Activated T-helper 1 cell treated with anti-CD3 and anti-CD28 coated beads, Interleukin-2, amount 50 U/mL, for 16 hours (primary cell): ENCODE measurements around the gene PSD.
"Not testable (repeated sequence)": the region's sequence is repeated elsewhere in the genome, so short reads cannot be mapped to it uniquely, and the experiment has no call there.

ENCODE experiments used
- DNase-seq, 2 donors: peaks; one replicate each; pipeline ENCODE4 v3.0.0-alpha.2; 2020; ENCODE audit warnings: low read depth in 1 of 2, low spot score in 1 of 2

PSD gene

GRCh38 chr10:102418622-102419268 is at the start of gene PSD:
Gene PSD (minus strand): TSS chr10:102418785. CDS start chr10:102417038, 1,747 bp downstream.
- DNase-seq = no peak

DNA sequence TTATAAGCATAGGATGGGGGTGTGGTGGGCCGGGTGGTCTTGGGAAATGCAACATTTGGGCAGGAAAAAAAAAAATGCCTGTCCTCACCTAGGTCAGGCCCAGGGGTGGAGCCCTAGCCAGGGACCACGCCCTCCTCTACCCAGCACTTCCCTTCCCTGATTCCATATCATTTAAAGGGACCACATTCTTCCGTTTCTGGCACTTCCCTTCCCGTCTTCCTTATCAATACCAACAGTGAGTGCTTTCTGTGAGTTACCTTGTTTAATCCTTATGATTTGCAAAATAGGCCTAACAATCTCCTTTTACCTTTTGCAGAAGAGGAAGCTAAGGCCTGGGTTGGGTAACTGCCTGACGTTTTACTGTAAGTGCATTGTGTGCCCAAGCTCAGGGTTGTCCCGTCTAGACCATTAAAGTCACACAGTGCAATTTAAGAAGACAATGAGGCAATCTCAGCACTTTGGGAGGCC is 49.4 kb upstream of the PSD start:
- DNase-seq = no peak

- DNase-seq = no peak
Observed at GRCh38 chr10:102467318-102467717, 48.7 kb upstream of the PSD start.

- no peak for DNase-seq
Observed at GRCh38 chr10:102465466-102465865, 46.9 kb upstream of the PSD start.

GRCh38 chr10:102463983-102464382 is 45.4 kb upstream of the PSD start:
- no peak for DNase-seq

- DNase-seq = no peak
Observed at GRCh38 chr10:102462512-102463054, 44.0 kb upstream of the PSD start.

- DNase-seq = peak; percentile 84 to 91
Observed at GRCh38 chr10:102461187-102462054, 42.8 kb upstream of the PSD start.

DNA sequence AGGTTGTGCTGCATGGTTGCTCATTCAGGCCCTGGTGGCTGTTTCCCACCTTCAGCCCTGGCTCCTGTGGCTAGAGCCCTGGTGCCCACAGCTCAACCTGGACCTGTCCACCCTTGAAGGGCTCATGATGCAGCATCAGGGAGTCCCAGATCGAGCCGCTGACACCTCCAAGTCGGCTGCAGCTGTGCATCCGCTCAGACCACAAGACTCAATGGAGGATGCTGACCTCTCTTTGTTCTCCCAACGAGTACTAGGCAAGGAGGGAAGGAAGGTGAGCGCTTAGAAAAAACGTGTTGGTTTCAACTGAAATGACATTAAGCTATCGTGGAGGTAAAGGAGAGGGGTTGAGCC is 42.2 kb upstream of the PSD start:
- DNase-seq = no peak

DNA sequence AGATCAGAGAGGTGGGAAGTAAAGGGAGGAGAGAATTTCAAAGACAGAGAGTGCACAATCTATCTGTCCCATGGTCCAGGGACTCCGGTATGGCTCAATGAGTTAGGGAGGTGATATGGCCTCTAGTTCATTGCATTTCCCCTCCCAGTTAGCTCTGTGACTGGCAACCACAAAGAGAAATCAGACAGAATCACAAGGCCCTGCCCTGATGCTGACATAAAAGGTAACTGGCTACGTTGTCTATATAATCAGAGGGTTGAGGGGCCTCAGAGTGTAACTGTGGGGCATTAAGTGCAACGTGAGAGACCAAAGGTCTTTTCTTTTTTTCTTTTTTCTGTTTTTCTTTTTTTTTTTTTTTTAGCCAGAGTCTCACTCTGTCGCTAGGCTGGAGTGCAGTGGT is 40.1 kb upstream of the PSD start:
- DNase-seq = no peak

DNA sequence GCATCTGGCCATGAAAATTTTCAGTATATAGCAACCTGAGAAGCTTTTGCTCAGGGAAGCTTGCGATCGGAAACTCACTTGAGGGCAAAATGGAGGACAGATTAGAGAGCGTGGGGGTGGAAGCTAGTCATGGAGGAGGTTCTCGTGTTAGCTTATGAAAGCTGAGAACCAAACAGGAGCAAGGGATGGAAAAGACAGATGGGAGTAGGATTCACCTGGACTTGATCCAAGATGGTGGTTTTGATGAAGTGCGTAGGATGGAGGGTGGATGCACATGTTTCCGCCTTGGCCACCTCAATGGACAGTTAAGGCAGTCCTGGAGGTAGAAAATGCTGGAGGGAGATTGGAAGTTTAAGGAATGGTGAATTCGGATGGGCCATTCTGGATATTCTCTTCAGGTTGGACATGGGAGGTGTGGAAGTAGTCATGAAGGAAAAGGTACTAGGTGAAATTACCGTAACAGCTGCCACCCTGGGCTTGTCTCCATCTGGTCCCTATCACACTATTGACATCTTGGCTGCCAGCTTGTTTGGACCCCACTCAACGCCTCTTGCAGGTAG is 39.1 kb upstream of the PSD start:
- no peak for DNase-seq

DNA sequence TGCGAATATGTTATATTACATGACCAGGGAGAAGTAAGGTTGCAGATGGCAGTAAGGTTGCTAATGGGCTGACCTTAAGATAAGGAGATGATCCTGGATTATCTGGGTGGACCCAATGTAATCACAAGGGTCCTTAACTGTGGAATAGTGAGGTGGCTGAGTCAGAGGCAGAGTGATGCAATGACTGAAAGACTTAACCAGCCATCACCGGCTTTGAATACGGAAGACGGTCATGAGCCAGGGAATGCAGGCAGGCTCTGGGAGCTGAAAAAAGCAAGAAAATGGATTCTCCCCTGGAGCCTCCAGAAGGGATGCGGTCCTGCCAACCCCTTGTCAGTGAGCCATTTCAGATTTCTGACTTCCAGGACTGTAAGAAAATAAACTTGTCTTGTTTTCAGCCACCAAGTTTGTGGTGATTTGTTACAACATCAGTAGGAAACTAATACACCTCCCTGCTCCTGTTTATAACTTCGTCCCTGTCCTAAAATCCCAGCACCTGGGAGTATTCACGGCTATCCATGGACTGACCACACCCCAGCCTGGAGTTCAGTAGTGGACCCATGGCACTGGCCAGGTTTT is 37.4 kb upstream of the PSD start:
- DNase-seq = no peak

DNA sequence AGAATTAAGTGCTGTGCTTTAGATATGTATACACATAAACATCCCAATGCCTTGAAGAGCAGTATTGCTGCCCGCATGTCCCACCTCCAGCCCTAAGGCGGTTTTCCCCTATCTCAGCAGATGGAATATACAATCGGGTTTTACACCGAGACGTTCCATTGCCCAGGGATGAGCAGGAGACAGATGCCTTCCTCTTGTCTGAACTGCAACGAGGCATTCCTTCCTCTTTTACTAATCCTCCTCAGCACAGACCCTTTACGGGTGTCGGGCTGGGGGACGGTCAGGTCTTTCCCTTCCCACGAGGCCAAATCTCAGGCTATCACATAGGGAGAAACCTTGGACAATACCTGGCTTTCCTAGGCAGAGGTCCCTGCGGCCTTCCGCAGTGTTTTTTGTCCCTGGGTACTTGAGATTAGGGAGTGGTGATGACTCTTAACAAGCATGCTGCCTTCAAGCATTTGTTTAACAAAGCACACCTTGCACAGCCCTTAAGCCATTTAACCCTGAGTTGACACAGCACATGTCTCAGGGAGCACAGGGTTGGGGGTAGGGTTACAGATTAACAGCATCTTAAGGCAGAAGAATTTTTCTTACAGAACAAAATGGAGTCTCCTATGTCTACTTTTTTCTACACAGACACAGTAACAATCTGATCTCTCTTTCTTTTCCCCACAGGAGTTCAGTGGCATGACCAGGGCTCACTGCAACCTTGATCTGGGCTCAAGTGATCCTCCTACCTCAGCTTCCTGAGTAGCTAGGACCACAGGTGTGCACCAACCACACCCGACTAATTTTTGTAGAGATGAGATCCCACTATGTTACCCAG is 36.3 kb upstream of the PSD start:
- DNase-seq = not testable (repeated sequence)

DNA sequence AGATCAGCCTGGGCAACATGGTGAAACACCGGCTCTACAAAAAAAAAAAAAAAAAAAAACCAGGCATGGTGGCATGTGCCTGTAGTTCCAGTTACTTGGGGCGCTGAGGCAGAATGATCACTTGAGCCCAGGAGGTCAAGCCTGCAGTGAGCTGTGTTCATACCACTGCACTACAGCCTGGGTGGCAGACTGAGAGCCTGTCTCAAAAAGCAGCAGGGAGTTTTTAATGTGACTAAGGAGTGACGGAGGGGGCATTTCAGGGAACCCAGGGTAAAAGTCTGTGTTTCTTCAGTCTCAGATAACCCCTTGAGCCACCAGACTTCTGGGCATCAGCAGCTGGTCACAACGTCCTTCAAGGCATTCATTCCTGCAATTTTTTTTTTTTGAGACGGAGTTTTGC is 34.9 kb upstream of the PSD start:
- DNase-seq = no peak

- DNase-seq = peak in 1 of 2 donors; percentile 38
Observed at GRCh38 chr10:102452672-102453340, 34.2 kb upstream of the PSD start.

- DNase-seq = no peak
Observed at GRCh38 chr10:102451105-102451969, 32.8 kb upstream of the PSD start, which contains the start of gene C10orf95. Gene C10orf95 (minus strand): TSS chr10:102451543. CDS start chr10:102451093, 450 bp downstream.

DNA sequence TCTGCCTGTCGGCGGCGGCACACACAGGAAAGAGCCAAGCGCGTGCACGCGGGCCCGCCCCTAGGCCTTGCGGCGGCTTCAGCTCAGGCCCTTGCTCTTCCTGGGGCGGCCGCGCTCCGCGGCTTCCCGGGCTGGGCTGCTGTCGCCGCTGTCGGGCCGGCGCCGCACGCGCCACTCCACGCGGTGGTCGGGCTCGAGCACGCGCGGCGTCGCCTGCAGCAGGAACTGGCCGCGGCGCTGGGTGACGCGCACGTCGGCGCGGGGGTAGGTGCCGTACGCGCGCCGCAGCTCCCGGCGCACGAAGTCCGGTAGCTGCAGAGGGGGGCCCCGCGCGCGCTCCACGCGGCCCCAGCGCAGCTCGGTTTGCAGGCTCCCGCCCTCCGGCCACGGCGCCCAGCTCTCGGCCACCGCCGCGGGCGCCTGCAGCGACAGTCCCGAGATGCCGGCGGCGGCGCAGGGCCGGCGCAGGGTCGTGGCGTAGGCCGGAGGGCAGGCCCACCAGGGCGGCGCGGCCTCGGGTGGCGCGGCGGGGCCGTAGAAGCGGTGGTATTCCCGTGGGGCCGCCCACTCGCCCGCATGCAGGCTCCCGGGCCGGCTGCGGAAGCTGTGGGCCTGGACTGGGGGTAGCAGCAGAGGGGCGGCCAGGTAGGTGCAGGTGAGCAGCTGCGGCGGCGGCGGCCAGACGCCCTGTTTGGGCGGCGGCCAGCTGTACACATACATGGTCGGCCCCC is 32.0 kb upstream of the PSD start:
- peak; percentile 76 to 82 for DNase-seq

- DNase-seq = no peak
Observed at GRCh38 chr10:102450124-102450373, 31.5 kb upstream of the PSD start.

- DNase-seq = peak; percentile 72 to 76
Observed at GRCh38 chr10:102449321-102450123, 30.9 kb upstream of the PSD start.
